ENCODE results near the gene PABPC3.

The PABPC3 gene

GRCh38 chr13:25130944-25131343 is 35.0 kb downstream of the PABPC3 start:
- ChIA-PET CTCF (no interaction called here), POLR2A (no interaction called here)
- no peak overlapping the region for H3K4me3 ChIP-seq (ENCODE audit: control insufficient read depth in 1 of 7, extremely low read depth in 1 of 7, insufficient read depth in 4 of 7, low read depth in 2 of 7, low read length in 6 of 7)
- WGBS (ENCODE audit: insufficient coverage): 27% methylated on average over 1 of the region's 3 CpGs
- H3K9me3 ChIP-seq (ENCODE audit: control extremely low read depth in 1 of 5, control insufficient read depth in 4 of 5, insufficient read depth in 2 of 5, low read depth in 1 of 5, low read length in 4 of 5): peaks cover 0 to 12% (median 2%) of the 10 kb centered on the region in 5 experiments
- H3K27ac ChIP-seq (ENCODE audit: insufficient read depth in 1 of 2, low read depth in 1 of 2, low read length in 2 of 2, poor library complexity in 1 of 2, severe bottlenecking in 2 of 2): no peak overlapping the region
- DNase-seq: no peak
- peaks cover 4 to 22% (median 9%) of the 10 kb centered on the region in 5 experiments for H3K27me3 ChIP-seq (replicated peaks in 2 of 5; ENCODE audit: control insufficient read depth in 4 of 5, insufficient read depth in 5 of 5, low read length in 4 of 5)
- H3K4me1 ChIP-seq (ENCODE audit: control extremely low read depth in 1 of 4, control insufficient read depth in 4 of 4, insufficient read depth in 4 of 4, low read length in 3 of 4): no peaks in the 10 kb centered on the region
- no peaks in the 10 kb centered on the region for H3K36me3 ChIP-seq (ENCODE audit: control insufficient read depth in 4 of 4, insufficient read depth in 4 of 4, low read length in 3 of 4)

GRCh38 chr13:25131881-25132420 is 36.0 kb downstream of the PABPC3 start:
- Histone ChIP-seq H3K27me3 (replicated peaks in 2 of 5; ENCODE audit: control insufficient read depth in 4 of 5, insufficient read depth in 5 of 5, low read length in 4 of 5) (peaks cover 6 to 32% (median 12%) of the 10 kb centered on the region in 5 experiments), H3K27ac (ENCODE audit: insufficient read depth in 1 of 2, low read depth in 1 of 2, low read length in 2 of 2, poor library complexity in 1 of 2, severe bottlenecking in 2 of 2) (no peak overlapping the region), H3K4me1 (ENCODE audit: control extremely low read depth in 1 of 4, control insufficient read depth in 4 of 4, insufficient read depth in 4 of 4, low read length in 3 of 4) (no peaks in the 10 kb centered on the region), H3K4me3 (ENCODE audit: control insufficient read depth in 1 of 7, extremely low read depth in 1 of 7, insufficient read depth in 4 of 7, low read depth in 2 of 7, low read length in 6 of 7) (no peak overlapping the region), H3K9me3 (ENCODE audit: control extremely low read depth in 1 of 5, control insufficient read depth in 4 of 5, insufficient read depth in 2 of 5, low read depth in 1 of 5, low read length in 4 of 5) (peaks cover 0 to 12% (median 2%) of the 10 kb centered on the region in 5 experiments), H3K36me3 (ENCODE audit: control insufficient read depth in 4 of 4, insufficient read depth in 4 of 4, low read length in 3 of 4) (no peaks in the 10 kb centered on the region)
- CTCF ChIA-PET: interaction anchor here (1.3 kb wide), 1 partner anchor 19 kb away, joined by 3 read pairs; no protein-coding TSS in a partner anchor
- POLR2A ChIA-PET: interaction anchor here (0.6 kb wide), 1 partner anchor 12 kb away, joined by 6 read pairs; no protein-coding TSS in a partner anchor
- DNase-seq: no peak
- 91% methylated on average over 4 of the region's 6 CpGs for WGBS (ENCODE audit: insufficient coverage)

GRCh38 chr13:25132751-25133390 is 36.9 kb downstream of the PABPC3 start:
- H3K27ac ChIP-seq (ENCODE audit: insufficient read depth in 1 of 2, low read depth in 1 of 2, low read length in 2 of 2, poor library complexity in 1 of 2, severe bottlenecking in 2 of 2): no peak overlapping the region
- no peak for DNase-seq
- H3K4me1 ChIP-seq (ENCODE audit: control extremely low read depth in 1 of 4, control insufficient read depth in 4 of 4, insufficient read depth in 4 of 4, low read length in 3 of 4): no peaks in the 10 kb centered on the region
- H3K36me3 ChIP-seq (ENCODE audit: control insufficient read depth in 4 of 4, insufficient read depth in 4 of 4, low read length in 3 of 4): no peaks in the 10 kb centered on the region
- ChIA-PET CTCF (interaction anchor here (1.3 kb wide), 1 partner anchor 20 kb away, joined by 3 read pairs; no protein-coding TSS in a partner anchor), POLR2A (interaction anchor here (0.6 kb wide), 1 partner anchor 13 kb away, joined by 6 read pairs; no protein-coding TSS in a partner anchor)
- H3K4me3 ChIP-seq (ENCODE audit: control insufficient read depth in 1 of 7, extremely low read depth in 1 of 7, insufficient read depth in 4 of 7, low read depth in 2 of 7, low read length in 6 of 7): no peak overlapping the region
- peaks cover 9 to 42% (median 20%) of the 10 kb centered on the region in 5 experiments for H3K27me3 ChIP-seq (replicated peaks in 2 of 5; ENCODE audit: control insufficient read depth in 4 of 5, insufficient read depth in 5 of 5, low read length in 4 of 5)
- 57% methylated on average over 5 of the region's 5 CpGs for WGBS (ENCODE audit: insufficient coverage)
- H3K9me3 ChIP-seq (ENCODE audit: control extremely low read depth in 1 of 5, control insufficient read depth in 4 of 5, insufficient read depth in 2 of 5, low read depth in 1 of 5, low read length in 4 of 5): peaks cover 0 to 12% (median 2%) of the 10 kb centered on the region in 5 experiments

- Histone ChIP-seq H3K4me1 (ENCODE audit: control extremely low read depth in 1 of 4, control insufficient read depth in 4 of 4, insufficient read depth in 4 of 4, low read length in 3 of 4) (no peaks in the 10 kb centered on the region), H3K36me3 (ENCODE audit: control insufficient read depth in 4 of 4, insufficient read depth in 4 of 4, low read length in 3 of 4) (no peaks in the 10 kb centered on the region), H3K27me3 (replicated peaks in 2 of 5; ENCODE audit: control insufficient read depth in 4 of 5, insufficient read depth in 5 of 5, low read length in 4 of 5) (peaks cover 10 to 55% (median 22%) of the 10 kb centered on the region in 5 experiments), H3K27ac (ENCODE audit: insufficient read depth in 1 of 2, low read depth in 1 of 2, low read length in 2 of 2, poor library complexity in 1 of 2, severe bottlenecking in 2 of 2) (no peak overlapping the region), H3K4me3 (ENCODE audit: control insufficient read depth in 1 of 7, extremely low read depth in 1 of 7, insufficient read depth in 4 of 7, low read depth in 2 of 7, low read length in 6 of 7) (no peak overlapping the region), H3K9me3 (ENCODE audit: control extremely low read depth in 1 of 5, control insufficient read depth in 4 of 5, insufficient read depth in 2 of 5, low read depth in 1 of 5, low read length in 4 of 5) (peaks cover 0 to 12% (median 2%) of the 10 kb centered on the region in 5 experiments)
- ChIA-PET POLR2A (no interaction called here), CTCF (no interaction called here)
- 100% methylated on average over 2 of the region's 4 CpGs for WGBS (ENCODE audit: insufficient coverage)
- no peak for DNase-seq
Observed at GRCh38 chr13:25135896-25136295, 40.0 kb downstream of the PABPC3 start.

- ChIA-PET POLR2A (no interaction called here), CTCF (no interaction called here)
- H3K9me3 ChIP-seq (ENCODE audit: control extremely low read depth in 1 of 5, control insufficient read depth in 4 of 5, insufficient read depth in 2 of 5, low read depth in 1 of 5, low read length in 4 of 5): peaks cover 0 to 12% (median 2%) of the 10 kb centered on the region in 5 experiments
- no peak overlapping the region for H3K27ac ChIP-seq (ENCODE audit: insufficient read depth in 1 of 2, low read depth in 1 of 2, low read length in 2 of 2, poor library complexity in 1 of 2, severe bottlenecking in 2 of 2)
- DNase-seq: no peak
- H3K27me3 ChIP-seq (replicated peaks in 2 of 5; ENCODE audit: control insufficient read depth in 4 of 5, insufficient read depth in 5 of 5, low read length in 4 of 5): peaks cover 10 to 63% (median 22%) of the 10 kb centered on the region in 5 experiments
- WGBS (ENCODE audit: insufficient coverage): 30% methylated on average over 11 of the region's 15 CpGs
- no peaks in the 10 kb centered on the region for H3K36me3 ChIP-seq (ENCODE audit: control insufficient read depth in 4 of 4, insufficient read depth in 4 of 4, low read length in 3 of 4)
- no peaks in the 10 kb centered on the region for H3K4me1 ChIP-seq (ENCODE audit: control extremely low read depth in 1 of 4, control insufficient read depth in 4 of 4, insufficient read depth in 4 of 4, low read length in 3 of 4)
- no peak overlapping the region for H3K4me3 ChIP-seq (ENCODE audit: control insufficient read depth in 1 of 7, extremely low read depth in 1 of 7, insufficient read depth in 4 of 7, low read depth in 2 of 7, low read length in 6 of 7)
Observed at GRCh38 chr13:25136880-25137787, 41.2 kb downstream of the PABPC3 start.

GRCh38 chr13:25137788-25138115 is 41.8 kb downstream of the PABPC3 start:
- Histone ChIP-seq H3K36me3 (ENCODE audit: control insufficient read depth in 4 of 4, insufficient read depth in 4 of 4, low read length in 3 of 4) (no peaks in the 10 kb centered on the region), H3K9me3 (ENCODE audit: control extremely low read depth in 1 of 5, control insufficient read depth in 4 of 5, insufficient read depth in 2 of 5, low read depth in 1 of 5, low read length in 4 of 5) (peaks cover 0 to 12% (median 2%) of the 10 kb centered on the region in 5 experiments), H3K4me1 (ENCODE audit: control extremely low read depth in 1 of 4, control insufficient read depth in 4 of 4, insufficient read depth in 4 of 4, low read length in 3 of 4) (no peaks in the 10 kb centered on the region), H3K27ac (ENCODE audit: insufficient read depth in 1 of 2, low read depth in 1 of 2, low read length in 2 of 2, poor library complexity in 1 of 2, severe bottlenecking in 2 of 2) (no peak overlapping the region), H3K27me3 (replicated peaks in 2 of 5; ENCODE audit: control insufficient read depth in 4 of 5, insufficient read depth in 5 of 5, low read length in 4 of 5) (peaks cover 9 to 69% (median 25%) of the 10 kb centered on the region in 5 experiments), H3K4me3 (ENCODE audit: control insufficient read depth in 1 of 7, extremely low read depth in 1 of 7, insufficient read depth in 4 of 7, low read depth in 2 of 7, low read length in 6 of 7) (no peak overlapping the region)
- DNase-seq: no peak
- ChIA-PET CTCF (no interaction called here), POLR2A (no interaction called here)
- 72% methylated on average over 3 of the region's 3 CpGs for WGBS (ENCODE audit: insufficient coverage)
